Activated CD4-positive, alpha-beta memory T cell treated with anti-CD3 and anti-CD28 coated beads, Interleukin-2, amount 10 ng/mL, durations not matched to agents 7 days and 5 days (primary cell): Measurements from ENCODE around the gene NMUR1. TPM values are rescaled to one million over a fixed set of nuclear protein-coding genes. Genes with fewer than 3 reads are reported as not detected.
A peak's percentile ranks its signal among the peaks of the same experiment; 100 is the strongest.
"Not testable (repeated sequence)": the region's sequence is repeated elsewhere in the genome, so short reads cannot be mapped to it uniquely, and the experiment has no call there.

Source experiments
- CTCF ChIA-PET: fragments of 350-600 bp; sonication (Branson Sonifier 250); formaldehyde crosslinking; loops from one replicate; lab custom pipeline; 2021; ENCODE audit warnings: antibody characterized with exemption, inconsistent platforms; lab: Charles Lee
- POLR2A ChIA-PET: fragments of 350-600 bp; sonication (Branson Sonifier 250); formaldehyde crosslinking; loops from one replicate; lab custom pipeline; 2021; ENCODE audit warnings: antibody characterized with exemption; lab: Charles Lee
- DNase-seq: peaks from one replicate; pipeline ENCODE4 v3.0.0-alpha.2; 2020
- H3K27ac Mint-ChIP-seq: one replicate; pipeline ENCODE4 v1.8.0; 2021; ENCODE audit warnings: mild to moderate bottlenecking, mixed read lengths
- H3K27me3 Mint-ChIP-seq: one replicate; pipeline ENCODE4 v1.8.0; 2021; ENCODE audit warnings: mixed read lengths
- H3K36me3 Mint-ChIP-seq: one replicate; pipeline ENCODE4 v1.8.0; 2021; ENCODE audit warnings: low read depth, mixed read lengths
- H3K4me1 Mint-ChIP-seq: one replicate; pipeline ENCODE4 v1.8.0; 2021; ENCODE audit warnings: mixed read lengths
- H3K4me3 Mint-ChIP-seq: one replicate; pipeline ENCODE4 v1.8.0; 2021; ENCODE audit warnings: mild to moderate bottlenecking, mixed read lengths
- H3K9me3 Mint-ChIP-seq: one replicate; pipeline ENCODE4 v1.8.0; 2021; ENCODE audit warnings: mixed read lengths
- total RNA-seq, 2 experiments: library from RNA; stranded (reverse); gene quantifications; one replicate each; pipeline ENCODE4 v1.2.3, GENCODE V29; 2021

The NMUR1 gene
- total RNA-seq, 2 experiments from 2014 or later, result 3.4 to 3.9 TPM

DNA sequence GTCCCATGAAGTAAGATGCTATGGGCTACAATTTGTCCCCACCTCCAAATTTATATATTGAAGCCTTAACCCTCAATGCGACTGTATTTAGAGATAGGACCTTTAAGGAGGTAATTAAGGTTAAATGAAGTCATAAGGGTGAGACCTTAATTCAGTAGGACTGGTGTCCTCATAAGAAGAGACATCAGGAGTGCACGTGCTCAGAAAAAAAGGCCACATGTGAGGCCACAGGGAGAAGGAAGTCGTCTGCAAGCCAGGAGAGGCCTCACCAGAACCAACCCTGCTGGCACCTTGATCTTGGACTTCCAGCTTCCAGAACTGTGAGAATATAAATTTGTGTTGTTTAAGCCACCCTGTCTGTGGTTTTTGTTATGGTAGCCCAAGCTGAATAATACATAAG is 36.9 kb upstream of the NMUR1 start:
- DNase-seq, result no peak
- Mint-ChIP-seq H3K27me3 (peaks cover 6% of the 10 kb centered on the region), H3K4me3 (no peak overlapping the region), H3K9me3 (no peaks in the 10 kb centered on the region), H3K4me1 (peaks cover 9% of the 10 kb centered on the region), H3K36me3 (no peaks in the 10 kb centered on the region), H3K27ac (no peak overlapping the region)
- ChIA-PET CTCF (interaction anchor here (0.7 kb wide), 1 partner anchor 146 kb away, joined by 4 read pairs; no protein-coding TSS in a partner anchor), POLR2A (no interaction called here)

DNA sequence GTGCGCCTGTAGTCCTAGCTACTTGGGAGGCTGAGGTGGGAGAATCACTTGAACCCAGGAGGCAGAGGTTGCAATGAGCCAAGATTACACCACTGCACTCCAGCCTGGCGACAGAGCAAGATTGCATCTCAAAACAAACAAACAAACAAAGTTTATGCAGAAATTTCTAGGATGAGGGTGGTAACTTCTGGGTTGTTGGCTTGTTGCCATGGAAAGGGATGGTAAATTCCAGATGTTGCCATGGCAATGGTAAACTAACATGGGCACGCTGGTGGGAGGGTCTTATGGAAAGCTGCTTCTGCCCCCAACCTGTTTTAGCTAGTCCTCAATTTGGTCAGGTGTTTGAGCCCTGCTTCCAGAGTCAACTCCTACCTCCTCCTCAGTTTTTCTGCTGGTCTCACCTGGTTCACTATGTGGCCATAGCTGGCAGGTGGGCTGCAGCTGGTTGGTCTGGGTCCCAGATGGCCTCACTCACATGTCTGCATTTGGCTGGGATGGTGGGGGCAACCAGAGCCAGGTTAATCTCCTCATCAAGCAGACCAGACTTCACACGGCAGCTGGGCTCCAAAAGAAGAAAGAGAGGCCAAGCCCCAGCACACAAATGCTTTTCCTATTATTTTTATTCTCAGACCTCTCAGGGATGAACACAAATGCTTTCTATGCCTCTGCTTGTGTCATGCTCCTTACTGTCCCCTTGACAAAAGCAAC is 35.8 kb upstream of the NMUR1 start:
- Mint-ChIP-seq H3K27me3 (peaks cover 2% of the 10 kb centered on the region), H3K36me3 (no peaks in the 10 kb centered on the region), H3K4me3 (no peak overlapping the region), H3K27ac (no peak overlapping the region), H3K4me1 (peaks cover 9% of the 10 kb centered on the region), H3K9me3 (no peaks in the 10 kb centered on the region)
- ChIA-PET POLR2A (interaction anchor here (1.1 kb wide), 1 partner anchor 8 kb away, joined by 3 read pairs; no protein-coding TSS in a partner anchor), CTCF (interaction anchor here (1.0 to 2.4 kb wide), 3 partner anchors 35 to 109 kb away, joined by 3 to 6 read pairs (median 4); no protein-coding TSS in a partner anchor)
- DNase-seq, result no peak

DNA sequence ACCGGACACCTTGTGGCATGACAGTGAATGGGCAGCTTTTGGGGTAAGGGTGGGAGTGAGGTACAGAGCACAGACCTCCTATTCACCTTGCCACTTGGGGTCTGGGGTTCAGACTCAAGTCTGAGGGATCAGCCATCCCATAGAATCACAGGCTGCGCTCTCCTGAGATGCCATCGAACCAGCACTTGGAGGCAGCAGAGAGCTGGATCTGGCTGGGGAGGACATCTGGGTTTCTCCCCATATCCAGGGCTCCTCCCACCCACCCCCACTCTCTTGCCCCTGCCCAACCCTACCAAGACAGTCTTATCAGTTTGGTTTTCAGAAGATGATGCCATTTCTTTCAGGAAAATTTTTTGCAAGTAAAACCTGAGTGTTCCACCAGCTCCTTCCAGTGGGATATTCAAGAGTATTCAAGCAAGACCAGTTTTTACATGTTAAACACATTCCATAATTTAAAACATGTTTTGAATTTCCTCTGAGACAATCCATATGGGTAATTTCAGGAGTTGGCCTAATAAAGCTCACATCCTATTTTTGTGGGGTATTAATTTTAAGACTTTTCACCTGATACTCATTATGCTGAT is 33.2 kb upstream of the NMUR1 start:
- Mint-ChIP-seq H3K27me3 (peaks cover 5% of the 10 kb centered on the region), H3K36me3 (no peaks in the 10 kb centered on the region), H3K27ac (no peak overlapping the region), H3K9me3 (no peaks in the 10 kb centered on the region), H3K4me3 (no peak overlapping the region), H3K4me1 (peaks cover 6% of the 10 kb centered on the region)
- peak; percentile 45 for DNase-seq
- POLR2A ChIA-PET, result interaction anchor here (0.9 to 1.5 kb wide), 3 partner anchors 36 to 39 kb away, joined by 3 to 5 read pairs (median 3); no protein-coding TSS in a partner anchor
- CTCF ChIA-PET, result interaction anchor here (0.6 to 4.5 kb wide), 15 partner anchors 33 to 358 kb away, joined by 3 to 35 read pairs (median 4); partner anchors contain the start of gene NMUR1

DNA sequence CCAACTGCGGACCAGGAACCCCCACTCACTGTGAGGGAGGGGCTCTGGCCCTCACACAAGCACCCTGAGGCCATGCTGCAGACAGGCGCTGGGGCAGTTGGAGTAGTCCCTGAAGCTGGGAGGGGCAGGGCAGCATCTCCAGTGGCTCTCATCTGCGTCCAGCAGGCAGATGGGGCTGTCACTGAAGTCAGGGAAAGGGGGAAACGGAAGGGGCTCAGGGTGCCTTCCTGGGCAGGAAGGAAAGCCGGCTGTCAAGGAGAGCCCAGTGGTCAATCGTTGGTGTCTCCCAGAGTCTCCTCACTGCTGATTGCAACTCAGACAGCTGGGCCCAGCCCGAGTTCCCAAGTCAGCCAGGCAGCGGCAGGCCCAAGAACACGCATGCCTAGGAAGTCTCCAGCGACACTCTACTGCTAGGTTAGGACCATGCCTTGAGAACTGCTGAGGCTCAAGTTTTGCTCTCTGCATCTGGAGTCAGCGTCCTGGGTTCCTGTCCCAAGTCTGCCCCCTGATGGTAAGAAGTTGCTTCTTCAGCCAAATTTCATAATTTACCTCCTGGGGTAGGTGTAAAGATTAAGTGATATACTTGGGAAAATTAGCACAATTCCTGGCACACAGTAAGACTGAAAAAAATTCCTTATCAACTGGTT is 27.4 kb upstream of the NMUR1 start:
- ChIA-PET CTCF (interaction anchor here (0.7 to 4.3 kb wide), 15 partner anchors 8 to 81 kb away, joined by 3 to 45 read pairs (median 7); partner anchors contain the start of gene NMUR1), POLR2A (interaction anchor here (0.8 to 2.1 kb wide), 7 partner anchors 9 to 93 kb away, joined by 3 to 7 read pairs (median 4); partner anchors contain the start of gene NMUR1)
- Mint-ChIP-seq H3K9me3 (peaks cover 10% of the 10 kb centered on the region), H3K4me1 (peaks cover 33% of the 10 kb centered on the region), H3K36me3 (peaks cover 15% of the 10 kb centered on the region), H3K4me3 (no peak overlapping the region), H3K27me3 (peaks cover 8% of the 10 kb centered on the region), H3K27ac (no peak overlapping the region)
- DNase-seq, result peak; percentile 74

GRCh38 chr2:231556981-231557380 is 26.7 kb upstream of the NMUR1 start:
- Mint-ChIP-seq H3K4me1 (peaks cover 33% of the 10 kb centered on the region), H3K27ac (no peak overlapping the region), H3K27me3 (peaks cover 8% of the 10 kb centered on the region), H3K9me3 (peaks cover 11% of the 10 kb centered on the region), H3K4me3 (no peak overlapping the region), H3K36me3 (peaks cover 17% of the 10 kb centered on the region)
- CTCF ChIA-PET, result interaction anchor here (1.1 to 4.3 kb wide), 6 partner anchors 12 to 45 kb away, joined by 5 to 45 read pairs (median 10); no protein-coding TSS in a partner anchor
- no peak for DNase-seq
- POLR2A ChIA-PET, result interaction anchor here (1.3 to 3.2 kb wide), 4 partner anchors 9 to 93 kb away, joined by 3 to 13 read pairs (median 5); partner anchors contain the start of gene NCL

DNA sequence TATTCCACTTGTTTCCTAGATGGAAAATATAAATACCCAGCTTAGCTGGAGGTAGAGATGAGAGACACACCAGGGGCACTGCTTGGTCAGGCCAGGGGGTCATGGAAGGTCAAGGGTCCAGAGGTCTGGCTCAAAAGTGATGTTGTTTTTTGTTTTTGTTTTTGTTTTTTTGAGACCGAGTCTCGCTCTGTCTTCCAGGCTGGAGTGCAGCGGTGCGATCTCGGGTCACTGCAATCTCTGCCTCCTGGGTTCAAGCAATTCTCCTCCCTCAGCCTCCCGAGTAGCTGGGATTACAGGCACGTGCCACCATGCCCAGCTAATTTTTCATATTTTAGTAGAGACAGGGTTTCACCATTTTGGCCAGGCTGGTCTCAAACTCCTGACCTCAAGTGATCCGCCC is 26.3 kb upstream of the NMUR1 start:
- DNase-seq, H3K27ac Mint-ChIP-seq, H3K27me3 Mint-ChIP-seq, H3K4me3 Mint-ChIP-seq: not testable (repeated sequence)
- Mint-ChIP-seq H3K9me3 (peaks cover 11% of the 10 kb centered on the region), H3K36me3 (peaks cover 17% of the 10 kb centered on the region), H3K4me1 (peaks cover 33% of the 10 kb centered on the region)
- ChIA-PET CTCF (interaction anchor here (1.0 to 4.3 kb wide), 9 partner anchors 12 to 46 kb away, joined by 3 to 45 read pairs (median 9); partner anchors contain the start of gene NMUR1), POLR2A (interaction anchor here (1.3 to 3.2 kb wide), 3 partner anchors 10 to 93 kb away, joined by 3 to 13 read pairs (median 7); partner anchors contain the start of gene NCL)

GRCh38 chr2:231554748-231555545 is 24.7 kb upstream of the NMUR1 start:
- H3K4me1 Mint-ChIP-seq, result peaks cover 34% of the 10 kb centered on the region
- no peak for DNase-seq

DNA sequence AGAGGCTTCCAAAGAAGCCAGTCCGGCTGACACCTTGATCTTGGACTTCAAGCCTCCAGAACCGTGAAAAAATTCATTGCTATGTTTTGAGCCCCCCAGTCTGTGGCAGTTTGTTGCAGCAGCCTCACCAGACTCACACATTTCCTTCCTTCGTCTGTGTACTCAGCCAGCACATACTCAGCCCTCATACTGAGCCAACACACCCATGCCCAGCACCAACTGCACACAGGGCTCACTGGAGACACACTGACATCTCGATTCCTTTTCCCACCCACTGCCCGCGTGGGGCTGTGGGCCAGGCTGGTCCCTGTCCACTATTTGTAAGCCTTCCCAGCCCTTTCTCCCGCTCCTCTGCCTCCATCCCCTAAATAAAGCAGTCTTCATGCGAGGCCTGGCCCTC is 24.1 kb upstream of the NMUR1 start:
- Mint-ChIP-seq H3K4me1 (peaks cover 39% of the 10 kb centered on the region), H3K36me3 (peaks cover 26% of the 10 kb centered on the region), H3K9me3 (peaks cover 17% of the 10 kb centered on the region), H3K27ac (peak overlapping the region; percentile 61), H3K27me3 (peaks cover 10% of the 10 kb centered on the region), H3K4me3 (peak overlapping the region; percentile 59)
- DNase-seq, result no peak
- ChIA-PET CTCF (interaction anchor here (0.8 to 2.7 kb wide), 6 partner anchors 9 to 121 kb away, joined by 3 to 11 read pairs (median 9); partner anchors contain the start of gene NMUR1), POLR2A (interaction anchor here (1.1 to 3.2 kb wide), 4 partner anchors 8 to 90 kb away, joined by 4 to 13 read pairs (median 6); partner anchors contain the start of gene NCL)

More at GRCh38 chr2:231554748-231555545, 24.7 kb upstream of the NMUR1 start:
- H3K9me3 Mint-ChIP-seq, result peaks cover 17% of the 10 kb centered on the region
- ChIA-PET CTCF (interaction anchor here (0.8 to 4.3 kb wide), 8 partner anchors 10 to 120 kb away, joined by 3 to 45 read pairs (median 10); partner anchors contain the start of gene NMUR1), POLR2A (interaction anchor here (1.1 to 3.2 kb wide), 5 partner anchors 8 to 91 kb away, joined by 3 to 13 read pairs (median 5); partner anchors contain the start of gene NCL)
- peaks cover 22% of the 10 kb centered on the region for H3K36me3 Mint-ChIP-seq
- peak overlapping the region; percentile 61 for H3K27ac Mint-ChIP-seq
- H3K27me3 Mint-ChIP-seq, result peaks cover 10% of the 10 kb centered on the region
- H3K4me3 Mint-ChIP-seq, result peak overlapping the region; percentile 59

DNA sequence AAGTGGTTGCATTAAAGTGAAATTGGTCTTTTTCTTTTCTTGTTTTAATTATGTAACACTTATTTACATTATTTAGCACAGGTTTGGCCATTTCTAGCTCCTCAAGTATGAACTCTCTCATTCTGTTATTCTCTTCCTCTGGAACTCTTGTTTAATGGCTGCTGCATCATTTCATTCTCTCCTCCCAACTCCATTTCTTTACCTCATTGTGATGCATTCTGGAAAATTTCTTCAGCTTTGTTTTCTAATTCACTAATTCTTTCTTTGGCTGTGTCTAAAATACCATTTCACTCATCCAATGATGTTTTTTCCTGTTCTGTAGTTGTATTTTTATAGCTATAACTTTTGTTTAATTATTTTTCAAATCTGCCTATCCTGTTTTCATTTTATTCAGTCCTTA is 22.5 kb upstream of the NMUR1 start:
- ChIA-PET CTCF (interaction anchor here (0.6 to 2.0 kb wide), 9 partner anchors 10 to 48 kb away, joined by 3 to 15 read pairs (median 7); partner anchors contain the start of gene NMUR1), POLR2A (interaction anchor here (1.0 to 1.1 kb wide), 2 partner anchors 22 to 39 kb away, joined by 3 to 4 read pairs; partner anchors contain the start of gene NMUR1)
- Mint-ChIP-seq H3K9me3 (peaks cover 17% of the 10 kb centered on the region), H3K4me3 (no peak overlapping the region), H3K4me1 (peaks cover 50% of the 10 kb centered on the region), H3K36me3 (peaks cover 28% of the 10 kb centered on the region), H3K27me3 (peaks cover 9% of the 10 kb centered on the region), H3K27ac (no peak overlapping the region)
- DNase-seq, result no peak

- Mint-ChIP-seq H3K9me3 (peaks cover 19% of the 10 kb centered on the region), H3K4me1 (peaks cover 52% of the 10 kb centered on the region), H3K4me3 (no peak overlapping the region), H3K27me3 (peaks cover 9% of the 10 kb centered on the region), H3K36me3 (peaks cover 40% of the 10 kb centered on the region), H3K27ac (peak overlapping the region; percentile 61)
- POLR2A ChIA-PET, result interaction anchor here (1.1 to 1.6 kb wide), 3 partner anchors 19 to 85 kb away, joined by 3 to 6 read pairs (median 4); partner anchors contain the start of genes NCL and NMUR1
- no peak for DNase-seq
- CTCF ChIA-PET, result interaction anchor here (0.9 to 3.5 kb wide), 4 partner anchors 9 to 66 kb away, joined by 4 to 11 read pairs (median 6); no protein-coding TSS in a partner anchor
Observed at GRCh38 chr2:231549446-231550239, 19.4 kb upstream of the NMUR1 start.
